SK-N-SH treated with all-trans-retinoic acid at 6 μM for 48 hours (cell line): ENCODE results near the gene TAF11L11.

Experiments used
- CSDC2 ChIP-seq: fragments of 250-450 bp; sonication (Bioruptor Pico); IDR thresholded peaks from 2 replicates; pipeline ENCODE4 v1.5.0; 2020; ENCODE audit warnings: mild to moderate bottlenecking, moderate library complexity
- PATZ1 ChIP-seq: fragments of 250-450 bp; sonication (Bioruptor Pico); IDR thresholded peaks from 2 replicates; pipeline ENCODE4 v1.8.0; 2020; ENCODE audit warnings: mild to moderate bottlenecking, moderate library complexity, borderline replicate concordance
- RARB ChIP-seq: fragments of 250-450 bp; sonication (Bioruptor Pico); IDR thresholded peaks from 2 replicates; pipeline ENCODE4 v1.8.0; 2021; ENCODE audit warnings: mild to moderate bottlenecking, moderate library complexity
- TSHZ2 ChIP-seq: fragments of 250-450 bp; sonication (Bioruptor Pico); IDR thresholded peaks from 2 replicates; pipeline ENCODE4 v1.5.0; 2020; ENCODE audit warnings: mild to moderate bottlenecking, moderate library complexity
- TF ChIP-seq, protein P1 (sequence below): fragments of 250-450 bp; sonication (Bioruptor Pico); IDR thresholded peaks from 2 replicates; pipeline ENCODE4 v1.5.1; 2021; ENCODE audit warnings: mild to moderate bottlenecking, moderate library complexity

DNA sequence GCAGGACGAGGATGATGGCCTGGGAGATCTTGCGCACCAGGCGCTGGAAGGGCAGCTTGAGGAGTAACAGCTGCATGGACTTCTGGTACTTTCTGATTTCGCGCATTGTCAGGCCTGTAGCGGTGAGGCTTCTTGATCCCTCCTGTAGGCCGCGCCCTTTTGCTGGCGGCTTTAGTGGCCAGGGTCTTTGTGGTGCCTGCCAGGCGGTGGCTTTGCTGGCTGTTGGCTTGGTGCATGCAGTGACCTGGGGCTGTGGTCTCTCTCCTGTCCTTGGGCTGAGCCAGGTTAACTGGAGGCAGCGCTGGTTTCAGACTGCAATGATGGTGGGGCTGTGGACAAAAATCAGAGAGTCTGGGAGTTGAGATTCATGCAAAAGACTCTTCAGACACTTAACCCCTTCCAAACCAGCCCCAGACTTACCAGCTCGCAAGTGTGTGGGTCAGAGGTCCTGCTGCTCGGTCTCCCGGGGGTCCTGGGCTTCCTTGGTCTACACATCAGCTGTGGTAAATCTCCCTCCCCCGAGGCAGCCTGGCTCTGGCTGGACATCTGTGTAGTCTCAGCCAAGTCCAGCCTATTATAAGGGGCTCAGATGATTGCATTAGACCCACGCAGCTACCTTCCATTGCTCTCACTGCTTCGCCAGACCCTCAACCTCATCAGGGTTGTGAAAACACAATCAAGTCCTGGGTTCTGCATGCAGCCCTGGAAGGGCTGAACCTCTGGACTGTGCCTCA is 11.1 kb downstream of the TAF11L11 start:
- TF ChIP-seq CSDC2 (CRISPR knock-in tag), result no peak
- no peak for TF ChIP-seq TSHZ2
- TF ChIP-seq, protein P1, sequence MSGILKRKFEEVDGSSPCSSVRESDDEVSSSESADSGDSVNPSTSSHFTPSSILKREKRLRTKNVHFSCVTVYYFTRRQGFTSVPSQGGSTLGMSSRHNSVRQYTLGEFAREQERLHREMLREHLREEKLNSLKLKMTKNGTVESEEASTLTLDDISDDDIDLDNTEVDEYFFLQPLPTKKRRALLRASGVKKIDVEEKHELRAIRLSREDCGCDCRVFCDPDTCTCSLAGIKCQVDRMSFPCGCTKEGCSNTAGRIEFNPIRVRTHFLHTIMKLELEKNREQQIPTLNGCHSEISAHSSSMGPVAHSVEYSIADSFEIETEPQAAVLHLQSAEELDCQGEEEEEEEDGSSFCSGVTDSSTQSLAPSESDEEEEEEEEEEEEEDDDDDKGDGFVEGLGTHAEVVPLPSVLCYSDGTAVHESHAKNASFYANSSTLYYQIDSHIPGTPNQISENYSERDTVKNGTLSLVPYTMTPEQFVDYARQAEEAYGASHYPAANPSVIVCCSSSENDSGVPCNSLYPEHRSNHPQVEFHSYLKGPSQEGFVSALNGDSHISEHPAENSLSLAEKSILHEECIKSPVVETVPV (CRISPR knock-in tag), result no peak
- TF ChIP-seq RARB (CRISPR knock-in tag), result no peak
- no peak for TF ChIP-seq PATZ1 (CRISPR knock-in tag)
